DND-41 (cell line): ENCODE results near the gene DEAF1.

Experiments
- CTCF ChIP-seq: IDR thresholded peaks from 2 replicates; pipeline ENCODE4 v1.5.1; 2012; ENCODE audit warnings: borderline replicate concordance, low read length, moderate library complexity, mild to moderate bottlenecking; ENCODE audit not compliant: poor library complexity, severe bottlenecking; ENCODE audit errors: extremely low read depth
- EZH2 ChIP-seq: IDR thresholded peaks from 3 replicates; pipeline ENCODE4 v1.6.1; 2012; ENCODE audit warnings: borderline replicate concordance, low read depth, mild to moderate bottlenecking, moderate library complexity, low read length, inconsistent platforms; ENCODE audit not compliant: severe bottlenecking

GRCh38 chr11:720642-721246, 25.7 kb upstream of the DEAF1 start:
- no peak for TF ChIP-seq EZH2
- no peak for TF ChIP-seq CTCF
